ACC112 (cell line): ENCODE measurements around the gene CELSR1.

Source experiments
- H2AFZ ChIP-seq: fragments of 200-600 bp; sonication (generic); one replicate; pipeline ENCODE4 v1.6.0; 2017; ENCODE audit warnings: antibody characterized with exemption, low read length; ENCODE audit not compliant: unreplicated experiment
- H3K27ac ChIP-seq: fragments of 200-600 bp; sonication (generic); 2 replicates; pipeline ENCODE4 v1.5.1; 2014; ENCODE audit warnings: low read depth, mild to moderate bottlenecking, antibody characterized with exemption, low read length, moderate library complexity
- H3K27me3 ChIP-seq: fragments of 200-600 bp; sonication (generic); 2 replicates; pipeline ENCODE4 v1.6.1; 2014; ENCODE audit warnings: mild to moderate bottlenecking, antibody characterized with exemption, low read length, moderate library complexity, mixed read lengths; ENCODE audit not compliant: insufficient read depth
- H3K36me3 ChIP-seq: fragments of 200-600 bp; sonication (generic); 2 replicates; pipeline ENCODE4 v1.6.1; 2016; ENCODE audit warnings: mild to moderate bottlenecking, antibody characterized with exemption, low read length, moderate library complexity, mixed read lengths; ENCODE audit not compliant: insufficient read depth
- H3K4me1 ChIP-seq: fragments of 200-600 bp; sonication (generic); one replicate; pipeline ENCODE4 v1.6.1; 2016; ENCODE audit warnings: low read length, mixed read lengths; ENCODE audit not compliant: insufficient read depth, unreplicated experiment, control insufficient read depth
- H3K4me3 ChIP-seq: fragments of 200-600 bp; sonication (generic); 2 replicates; pipeline ENCODE4 v1.5.1; 2014; ENCODE audit warnings: mild to moderate bottlenecking, low read depth, low read length
- H3K79me2 ChIP-seq: fragments of 200-600 bp; sonication (generic); one replicate; pipeline ENCODE4 v1.6.0; 2016; ENCODE audit warnings: low read length; ENCODE audit not compliant: control insufficient read depth, unreplicated experiment, insufficient read depth

The CELSR1 gene

DNA sequence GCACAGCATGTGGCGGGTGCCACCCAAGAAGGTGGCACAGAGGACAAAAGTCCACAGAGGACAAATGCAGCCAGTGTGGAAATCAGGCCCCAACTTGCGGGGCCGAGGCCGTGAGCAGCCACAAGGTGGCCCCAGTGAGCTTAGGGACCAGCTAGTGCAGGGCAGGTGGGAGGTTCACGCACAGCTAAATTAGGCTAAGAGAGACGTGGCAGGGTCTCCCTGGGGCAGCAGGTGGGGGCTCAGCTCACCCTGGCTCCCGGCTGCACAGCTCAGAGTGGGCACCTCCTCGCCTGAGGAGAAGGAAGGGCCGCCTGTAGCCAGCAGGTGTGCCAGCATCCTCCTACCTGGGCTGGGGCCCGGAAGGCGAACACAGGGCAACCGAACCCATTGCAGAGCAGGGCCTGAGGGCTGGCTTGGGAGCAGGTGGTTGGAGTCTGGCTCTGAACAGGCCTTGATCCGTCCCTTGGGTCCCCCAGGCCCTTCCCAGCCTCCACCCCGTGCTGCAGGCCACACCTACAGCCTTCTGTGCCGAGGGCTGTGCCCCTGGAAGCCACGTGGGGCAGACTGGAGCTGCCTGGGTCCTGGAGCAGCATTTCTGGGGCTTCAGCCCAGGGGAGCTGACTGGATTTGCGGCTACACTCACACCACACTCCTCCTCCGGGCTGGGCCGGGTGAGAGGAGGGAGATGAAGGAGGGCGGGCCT, 26.1 kb upstream of the CELSR1 start:
- Histone ChIP-seq H3K36me3 (no peaks in the 10 kb centered on the region), H3K79me2 (no peaks in the 10 kb centered on the region), H3K27me3 (no peaks in the 10 kb centered on the region), H2AFZ (no peak overlapping the region), H3K4me1 (peaks cover 6% of the 10 kb centered on the region), H3K4me3 (no peak overlapping the region), H3K27ac (no peak overlapping the region)

- no peak overlapping the region for H3K27ac ChIP-seq
- H3K4me1 ChIP-seq, result peaks cover 6% of the 10 kb centered on the region
- no peaks in the 10 kb centered on the region for H3K36me3 ChIP-seq
- no peak overlapping the region for H3K4me3 ChIP-seq
- no peaks in the 10 kb centered on the region for H3K79me2 ChIP-seq
- H3K27me3 ChIP-seq, result no peaks in the 10 kb centered on the region
- no peak overlapping the region for H2AFZ ChIP-seq
These were observed 24.1 kb upstream of the CELSR1 start for GRCh38 chr22:46561435-46561905.

DNA sequence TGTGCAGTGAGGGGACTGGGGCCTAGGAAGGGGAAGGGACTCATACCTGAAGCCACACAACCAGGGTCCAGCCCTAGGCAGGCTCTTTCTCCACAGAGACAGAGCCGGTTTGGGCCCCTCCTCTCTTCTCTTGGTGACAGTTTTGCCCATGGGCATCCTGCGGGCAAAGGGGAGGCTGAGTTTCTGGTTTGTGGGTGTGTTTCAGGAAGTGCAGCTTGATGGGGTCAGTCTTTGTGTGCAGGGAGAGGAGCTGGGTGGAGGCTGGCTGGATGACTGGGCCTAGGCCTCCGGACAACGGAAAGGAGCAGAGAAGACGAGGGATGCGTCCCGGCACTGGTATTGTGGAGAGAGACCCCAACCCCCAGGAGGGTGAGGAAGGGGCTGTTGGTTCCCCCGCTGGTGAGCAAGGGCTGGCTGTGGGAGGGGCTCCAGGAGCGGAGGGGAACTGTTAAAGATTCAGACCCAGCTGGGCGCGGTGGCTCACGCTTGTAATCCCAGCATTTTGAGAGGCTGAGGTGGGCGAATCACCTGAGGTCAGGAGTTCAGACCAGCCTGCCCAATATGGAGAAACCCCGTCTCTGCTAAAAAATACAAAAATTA, 23.4 kb upstream of the CELSR1 start:
- Histone ChIP-seq H3K4me1 (peaks cover 6% of the 10 kb centered on the region), H3K36me3 (no peaks in the 10 kb centered on the region), H3K4me3 (no peak overlapping the region), H3K27ac (no peak overlapping the region), H3K79me2 (no peaks in the 10 kb centered on the region), H2AFZ (no peak overlapping the region), H3K27me3 (no peaks in the 10 kb centered on the region)

- Histone ChIP-seq H3K4me1 (no peaks in the 10 kb centered on the region), H2AFZ (no peak overlapping the region), H3K36me3 (no peaks in the 10 kb centered on the region), H3K79me2 (no peaks in the 10 kb centered on the region), H3K4me3 (no peak overlapping the region), H3K27ac (no peak overlapping the region), H3K27me3 (no peaks in the 10 kb centered on the region)
These were observed 20.5 kb upstream of the CELSR1 start for GRCh38 chr22:46557736-46558480.

GRCh38 chr22:46556775-46557174, 19.4 kb upstream of the CELSR1 start:
- Histone ChIP-seq H3K4me3 (no peak overlapping the region), H3K79me2 (no peaks in the 10 kb centered on the region), H3K36me3 (no peaks in the 10 kb centered on the region), H3K27ac (no peak overlapping the region), H3K27me3 (no peaks in the 10 kb centered on the region), H2AFZ (no peak overlapping the region), H3K4me1 (no peaks in the 10 kb centered on the region)

- no peaks in the 10 kb centered on the region for H3K79me2 ChIP-seq
- no peaks in the 10 kb centered on the region for H3K36me3 ChIP-seq
- H2AFZ ChIP-seq, result no peak overlapping the region
- H3K27ac ChIP-seq, result no peak overlapping the region
- no peak overlapping the region for H3K4me3 ChIP-seq
- no peaks in the 10 kb centered on the region for H3K27me3 ChIP-seq
- no peaks in the 10 kb centered on the region for H3K4me1 ChIP-seq
These were observed 15.8 kb upstream of the CELSR1 start for GRCh38 chr22:46553189-46553588.

DNA sequence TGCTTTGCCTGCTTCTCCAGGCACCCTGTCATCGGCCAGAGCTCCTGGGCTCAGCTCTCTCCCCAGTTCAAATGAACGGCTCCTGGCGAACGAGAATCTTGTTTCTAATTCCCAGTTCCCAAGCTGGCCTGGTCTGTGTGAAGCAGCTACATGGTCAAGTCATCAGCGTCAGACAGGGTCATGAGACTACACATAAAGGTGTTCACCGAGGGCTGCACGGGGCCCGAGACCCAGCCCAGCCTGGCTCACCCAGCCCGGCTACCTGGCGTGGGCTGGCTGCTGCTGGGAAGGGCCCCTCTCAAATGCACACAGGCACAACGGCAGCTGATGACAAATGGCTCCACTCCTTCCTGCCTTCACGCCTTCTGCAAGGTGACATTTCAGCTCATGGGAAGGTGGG, 14.6 kb upstream of the CELSR1 start:
- Histone ChIP-seq H3K79me2 (no peaks in the 10 kb centered on the region), H3K27me3 (no peaks in the 10 kb centered on the region), H3K4me1 (peaks cover 9% of the 10 kb centered on the region), H3K4me3 (no peak overlapping the region), H3K27ac (no peak overlapping the region), H2AFZ (no peak overlapping the region), H3K36me3 (no peaks in the 10 kb centered on the region)

DNA sequence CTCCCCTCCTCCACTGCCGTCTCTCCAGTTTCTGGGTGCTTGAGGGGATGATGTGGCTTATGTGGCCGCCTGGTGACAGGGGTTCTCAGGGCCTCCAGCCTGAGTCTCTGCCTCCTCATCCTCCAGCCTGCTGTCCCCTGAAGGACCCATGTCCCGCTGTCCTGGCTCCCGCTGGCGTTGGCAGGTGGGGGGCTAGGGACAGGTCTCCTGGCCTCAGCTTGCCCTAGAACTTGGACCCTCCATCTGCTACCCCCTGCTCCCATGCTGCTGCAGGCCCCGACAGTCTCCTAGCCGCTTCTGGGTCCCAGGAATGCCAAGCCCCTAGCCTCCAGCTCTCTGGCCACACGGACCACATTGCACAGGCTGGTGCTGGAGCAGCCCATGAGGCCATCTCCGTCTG, 13.9 kb upstream of the CELSR1 start:
- H3K27me3 ChIP-seq, result no peaks in the 10 kb centered on the region
- H3K4me3 ChIP-seq, result no peak overlapping the region
- no peaks in the 10 kb centered on the region for H3K36me3 ChIP-seq
- H3K4me1 ChIP-seq, result peaks cover 14% of the 10 kb centered on the region
- no peak overlapping the region for H2AFZ ChIP-seq
- H3K27ac ChIP-seq, result no peak overlapping the region
- no peaks in the 10 kb centered on the region for H3K79me2 ChIP-seq

- Histone ChIP-seq H2AFZ (no peak overlapping the region), H3K27ac (no peak overlapping the region), H3K4me1 (peaks cover 14% of the 10 kb centered on the region), H3K79me2 (no peaks in the 10 kb centered on the region), H3K27me3 (no peaks in the 10 kb centered on the region), H3K36me3 (no peaks in the 10 kb centered on the region), H3K4me3 (no peak overlapping the region)
These were observed 12.7 kb upstream of the CELSR1 start for GRCh38 chr22:46549971-46550641.

- H3K36me3 ChIP-seq, result no peaks in the 10 kb centered on the region
- H3K79me2 ChIP-seq, result no peaks in the 10 kb centered on the region
- no peak overlapping the region for H3K4me3 ChIP-seq
- H3K27me3 ChIP-seq, result no peaks in the 10 kb centered on the region
- no peak overlapping the region for H3K27ac ChIP-seq
- H2AFZ ChIP-seq, result no peak overlapping the region
- peaks cover 14% of the 10 kb centered on the region for H3K4me1 ChIP-seq
These were observed 12.1 kb upstream of the CELSR1 start for GRCh38 chr22:46549563-46549840.
